Muscle layer of duodenum (tissue), 2 donors: Measurements from ENCODE around the gene RPS24.
"Not testable (repeated sequence)": the region's sequence is repeated elsewhere in the genome, so short reads cannot be mapped to it uniquely, and the experiment has no call there.

Experiments used
- H3K27ac ChIP-seq: one replicate; pipeline ENCODE4 v1.7.0; 2013; ENCODE audit warnings: mild to moderate bottlenecking, low read length
- H3K27me3 ChIP-seq: one replicate; pipeline ENCODE4 v1.7.0; 2013; ENCODE audit warnings: low read depth, mild to moderate bottlenecking, control low read depth, low read length
- H3K36me3 ChIP-seq, 2 donors: one replicate each; pipeline ENCODE4 v1.7.0; 2013; ENCODE audit warnings: low read length in 2 of 2, control low read depth in 1 of 2, mild to moderate bottlenecking in 1 of 2; ENCODE audit not compliant: insufficient read depth in 2 of 2, control insufficient read depth in 1 of 2
- H3K4me1 ChIP-seq, 2 donors: one replicate each; pipeline ENCODE4 v1.7.0; 2013; ENCODE audit warnings: low read length in 2 of 2, mild to moderate bottlenecking in 2 of 2, control low read depth in 1 of 2, moderate library complexity in 1 of 2; ENCODE audit not compliant: insufficient read depth in 2 of 2, control insufficient read depth in 1 of 2
- H3K4me3 ChIP-seq, 2 donors: one replicate each; pipeline ENCODE4 v1.7.0; 2013; ENCODE audit warnings: low read length in 2 of 2, low read depth in 1 of 2, mild to moderate bottlenecking in 1 of 2
- H3K9me3 ChIP-seq, 2 donors: one replicate each; pipeline ENCODE4 v1.7.0; 2013; ENCODE audit warnings: low read length in 2 of 2, control low read depth in 1 of 2, mild to moderate bottlenecking in 1 of 2; ENCODE audit not compliant: control insufficient read depth in 1 of 2
- donor health status: healthy.

RPS24 gene

GRCh38 chr10:78033637-78034470 is at the start of gene RPS24:
Gene RPS24, plus strand, starts transcription at chr10:78033863. Its CDS starts 39 bp downstream, at chr10:78033902.
- Histone ChIP-seq H3K27ac (peak within 1 kb of the TSS; percentile 74), H3K4me1 (peaks cover 13 to 18% of the 10 kb centered on the region in 2 donors), H3K36me3 (peaks cover 33 to 36% of the 10 kb centered on the region in 2 donors), H3K9me3 (no peaks in the 10 kb centered on the region), H3K4me3 (peak within 1 kb of the TSS; percentile 85 to 92), H3K27me3 (no peaks in the 10 kb centered on the region)

- H3K27ac ChIP-seq: no peak overlapping the region
- H3K4me3 ChIP-seq: no peak overlapping the region
- peaks cover 88 to 94% of the 10 kb centered on the region in 2 donors for H3K36me3 ChIP-seq
- H3K4me1 ChIP-seq: no peaks in the 10 kb centered on the region
- H3K27me3 ChIP-seq: no peaks in the 10 kb centered on the region
- no peaks in the 10 kb centered on the region for H3K9me3 ChIP-seq
Measured at GRCh38 chr10:77984986-77985385, 48.7 kb upstream of the RPS24 start.

- Histone ChIP-seq H3K9me3 (no peaks in the 10 kb centered on the region), H3K27me3 (no peaks in the 10 kb centered on the region), H3K27ac (no peak overlapping the region), H3K4me3 (no peak overlapping the region), H3K4me1 (no peaks in the 10 kb centered on the region), H3K36me3 (peaks cover 73 to 80% of the 10 kb centered on the region in 2 donors)
Measured at GRCh38 chr10:77987671-77988255, 45.9 kb upstream of the RPS24 start.

- Histone ChIP-seq H3K27ac (no peak overlapping the region), H3K9me3 (no peaks in the 10 kb centered on the region), H3K36me3 (peaks cover 66 to 80% of the 10 kb centered on the region in 2 donors), H3K4me3 (no peak overlapping the region), H3K4me1 (no peaks in the 10 kb centered on the region), H3K27me3 (no peaks in the 10 kb centered on the region)
Measured at GRCh38 chr10:77989081-77989724, 44.5 kb upstream of the RPS24 start.

- Histone ChIP-seq H3K27me3 (no peaks in the 10 kb centered on the region), H3K36me3 (peaks cover 31 to 38% of the 10 kb centered on the region in 2 donors), H3K4me1 (no peaks in the 10 kb centered on the region), H3K27ac (no peak overlapping the region), H3K4me3 (no peak overlapping the region), H3K9me3 (no peaks in the 10 kb centered on the region)
Measured at GRCh38 chr10:77993620-77994019, 40.0 kb upstream of the RPS24 start.

- H3K27me3 ChIP-seq, H3K4me3 ChIP-seq, H3K9me3 ChIP-seq, H3K27ac ChIP-seq, H3K4me1 ChIP-seq: not testable (repeated sequence)
- H3K36me3 ChIP-seq: peaks cover 41 to 50% of the 10 kb centered on the region in 2 donors
Measured at GRCh38 chr10:77998780-77999179, 34.9 kb upstream of the RPS24 start.

GRCh38 chr10:78000206-78000605 is 33.5 kb upstream of the RPS24 start:
- H3K9me3 ChIP-seq: no peaks in the 10 kb centered on the region
- no peaks in the 10 kb centered on the region for H3K4me1 ChIP-seq
- no peaks in the 10 kb centered on the region for H3K27me3 ChIP-seq
- no peak overlapping the region for H3K4me3 ChIP-seq
- peaks cover 49 to 54% of the 10 kb centered on the region in 2 donors for H3K36me3 ChIP-seq
- no peak overlapping the region for H3K27ac ChIP-seq

GRCh38 chr10:78000956-78001472 is 32.6 kb upstream of the RPS24 start:
- Histone ChIP-seq H3K4me1 (no peaks in the 10 kb centered on the region), H3K9me3 (no peaks in the 10 kb centered on the region), H3K36me3 (peaks cover 55 to 58% of the 10 kb centered on the region in 2 donors), H3K27ac (no peak overlapping the region), H3K4me3 (no peak overlapping the region), H3K27me3 (no peaks in the 10 kb centered on the region)

GRCh38 chr10:78002541-78003288 is 30.9 kb upstream of the RPS24 start:
- H3K36me3 ChIP-seq: peaks cover 68 to 70% of the 10 kb centered on the region in 2 donors
- no peaks in the 10 kb centered on the region for H3K27me3 ChIP-seq
- no peaks in the 10 kb centered on the region for H3K4me1 ChIP-seq
- H3K4me3 ChIP-seq: no peak overlapping the region
- H3K27ac ChIP-seq: no peak overlapping the region
- H3K9me3 ChIP-seq: no peaks in the 10 kb centered on the region

GRCh38 chr10:78004215-78005026 is 29.2 kb upstream of the RPS24 start:
- Histone ChIP-seq H3K27ac (no peak overlapping the region), H3K4me3 (no peak overlapping the region), H3K4me1 (no peaks in the 10 kb centered on the region), H3K9me3 (no peaks in the 10 kb centered on the region), H3K36me3 (peaks cover 76% of the 10 kb centered on the region in 2 donors), H3K27me3 (no peaks in the 10 kb centered on the region)
